ENCODE data around the gene SLC5A10. TPM values are rescaled to one million over a fixed set of nuclear protein-coding genes. Genes with fewer than 3 reads are reported as not detected.

Gene SLC5A10
- polyA plus RNA-seq, 3 donors: 0.10 to 0.17 (median 0.12) TPM

DNA sequence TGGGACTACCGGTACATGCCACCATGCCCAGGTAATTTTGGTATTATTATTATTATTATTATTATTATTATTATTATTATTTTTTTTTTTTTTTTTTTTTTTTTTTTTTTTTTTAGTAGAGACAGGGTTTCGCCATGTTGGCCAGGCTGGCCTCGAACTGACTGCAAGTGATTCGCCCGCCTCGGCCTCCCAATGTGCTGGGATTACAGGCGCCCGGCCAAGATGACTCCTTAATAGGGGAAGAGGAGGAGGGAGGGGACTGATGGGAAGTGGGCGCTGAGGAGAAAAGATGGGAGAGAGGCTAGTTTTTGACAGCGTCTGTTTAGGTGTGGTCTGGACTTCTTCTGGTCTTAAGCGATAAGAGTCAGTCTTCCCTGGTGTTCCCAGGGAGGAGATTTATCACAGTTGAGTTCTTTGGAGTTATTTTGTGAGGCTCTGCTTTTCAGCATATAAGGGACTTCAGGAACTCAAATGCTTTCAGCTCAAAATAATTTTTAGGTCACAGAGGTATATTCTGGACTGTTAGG lies 34.4 kb upstream of the SLC5A10 start:
- Histone ChIP-seq H3K27ac (ENCODE audit: low read depth in 1 of 2, low read length in 2 of 2) (no peak overlapping the region), H3K9me3 (replicated peaks in 1 of 2; ENCODE audit: control insufficient read depth in 1 of 2, insufficient read depth in 1 of 2, low read length in 2 of 2) (no peaks in the 10 kb centered on the region), H4K20me1 (ENCODE audit: insufficient read depth, low read length) (no peaks in the 10 kb centered on the region), H3K4me2 (replicated peaks; ENCODE audit: extremely low read depth, low read length, poor library complexity, severe bottlenecking) (no peak overlapping the region), H3K4me3 (replicated peaks in 1 of 3; ENCODE audit: low read depth in 2 of 3, low read length in 3 of 3) (no peak overlapping the region), H3K79me2 (ENCODE audit: insufficient read depth, low read length) (no peaks in the 10 kb centered on the region), H2AFZ (ENCODE audit: insufficient read depth, low read depth, low read length, poor library complexity, severe bottlenecking) (no peak overlapping the region), H3K36me3 (replicated peaks in 1 of 2; ENCODE audit: control insufficient read depth in 1 of 2, insufficient read depth in 2 of 2, low read length in 2 of 2) (peaks cover 31 to 66% of the 10 kb centered on the region in 2 donors), H3K27me3 (ENCODE audit: control insufficient read depth in 2 of 2, insufficient read depth in 2 of 2, low read length in 2 of 2) (no peaks in the 10 kb centered on the region), H3K4me1 (ENCODE audit: control insufficient read depth in 1 of 2, insufficient read depth in 2 of 2, low read length in 2 of 2) (peaks cover 7 to 8% of the 10 kb centered on the region in 2 donors), H3K9ac (ENCODE audit: insufficient read depth, low read length, poor library complexity, severe bottlenecking) (no peak overlapping the region)
- WGBS (ENCODE audit: insufficient coverage): 85% methylated on average over 8 of the region's 11 CpGs
- TF ChIP-seq, protein P1, sequence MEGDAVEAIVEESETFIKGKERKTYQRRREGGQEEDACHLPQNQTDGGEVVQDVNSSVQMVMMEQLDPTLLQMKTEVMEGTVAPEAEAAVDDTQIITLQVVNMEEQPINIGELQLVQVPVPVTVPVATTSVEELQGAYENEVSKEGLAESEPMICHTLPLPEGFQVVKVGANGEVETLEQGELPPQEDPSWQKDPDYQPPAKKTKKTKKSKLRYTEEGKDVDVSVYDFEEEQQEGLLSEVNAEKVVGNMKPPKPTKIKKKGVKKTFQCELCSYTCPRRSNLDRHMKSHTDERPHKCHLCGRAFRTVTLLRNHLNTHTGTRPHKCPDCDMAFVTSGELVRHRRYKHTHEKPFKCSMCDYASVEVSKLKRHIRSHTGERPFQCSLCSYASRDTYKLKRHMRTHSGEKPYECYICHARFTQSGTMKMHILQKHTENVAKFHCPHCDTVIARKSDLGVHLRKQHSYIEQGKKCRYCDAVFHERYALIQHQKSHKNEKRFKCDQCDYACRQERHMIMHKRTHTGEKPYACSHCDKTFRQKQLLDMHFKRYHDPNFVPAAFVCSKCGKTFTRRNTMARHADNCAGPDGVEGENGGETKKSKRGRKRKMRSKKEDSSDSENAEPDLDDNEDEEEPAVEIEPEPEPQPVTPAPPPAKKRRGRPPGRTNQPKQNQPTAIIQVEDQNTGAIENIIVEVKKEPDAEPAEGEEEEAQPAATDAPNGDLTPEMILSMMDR (IDR thresholded peaks at IDR 0.05): no peak
- no peak for DNase-seq
- Mint-ChIP-seq H3K27me3 (ENCODE audit: low read depth in 3 of 3) (no peaks in the 10 kb centered on the region), H3K9me3 (no peaks in the 10 kb centered on the region), H3K27ac (peak overlapping the region in 3 of 7 donors; percentile 18 to 70 (median 32)), H3K4me1 (peaks cover 21% of the 10 kb centered on the region), H3K36me3 (peaks cover 53 to 64% of the 10 kb centered on the region in 2 donors), H3K4me3 (no peak overlapping the region)
- intact Hi-C loops (cut with micrococcal nuclease): loop anchor here in 1 of 2 donors (10.0 kb wide), 1 partner anchor 57 kb away; no protein-coding TSS in a partner anchor

DNA sequence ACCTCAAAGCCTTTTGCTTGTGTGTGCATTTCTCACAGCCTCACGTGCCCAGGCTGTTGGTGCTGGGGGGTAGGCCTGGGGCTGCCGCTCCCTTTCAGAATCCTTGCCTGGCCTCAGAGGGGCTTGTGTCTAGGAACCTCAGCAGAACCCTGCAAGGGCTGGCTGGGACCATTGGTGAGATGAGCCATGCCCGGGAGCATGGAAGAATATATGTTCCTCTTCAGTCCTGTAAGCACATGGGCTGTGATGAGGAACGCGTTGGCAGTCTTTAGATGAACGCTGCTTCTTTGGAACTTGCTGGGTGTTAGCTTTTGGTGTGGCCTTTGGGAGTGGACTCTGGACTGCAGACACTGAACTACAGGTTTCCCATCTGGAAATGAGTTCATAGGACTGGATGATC lies 32.0 kb upstream of the SLC5A10 start:
- Histone ChIP-seq H3K9ac (ENCODE audit: insufficient read depth, low read length, poor library complexity, severe bottlenecking) (no peak overlapping the region), H3K27me3 (ENCODE audit: control insufficient read depth in 2 of 2, insufficient read depth in 2 of 2, low read length in 2 of 2) (no peaks in the 10 kb centered on the region), H3K4me3 (replicated peaks in 1 of 3; ENCODE audit: low read depth in 2 of 3, low read length in 3 of 3) (no peak overlapping the region), H3K36me3 (replicated peaks in 1 of 2; ENCODE audit: control insufficient read depth in 1 of 2, insufficient read depth in 2 of 2, low read length in 2 of 2) (peaks cover 29 to 53% of the 10 kb centered on the region in 2 donors), H2AFZ (ENCODE audit: insufficient read depth, low read depth, low read length, poor library complexity, severe bottlenecking) (no peak overlapping the region), H3K4me2 (replicated peaks; ENCODE audit: extremely low read depth, low read length, poor library complexity, severe bottlenecking) (no peak overlapping the region), H3K27ac (ENCODE audit: low read depth in 1 of 2, low read length in 2 of 2) (no peak overlapping the region), H3K79me2 (ENCODE audit: insufficient read depth, low read length) (no peaks in the 10 kb centered on the region), H3K9me3 (replicated peaks in 1 of 2; ENCODE audit: control insufficient read depth in 1 of 2, insufficient read depth in 1 of 2, low read length in 2 of 2) (no peaks in the 10 kb centered on the region), H3K4me1 (ENCODE audit: control insufficient read depth in 1 of 2, insufficient read depth in 2 of 2, low read length in 2 of 2) (peaks cover 7 to 8% of the 10 kb centered on the region in 2 donors), H4K20me1 (ENCODE audit: insufficient read depth, low read length) (no peaks in the 10 kb centered on the region)
- no peak for DNase-seq
- Mint-ChIP-seq H3K36me3 (peaks cover 45 to 51% of the 10 kb centered on the region in 2 donors), H3K4me3 (no peak overlapping the region), H3K9me3 (no peaks in the 10 kb centered on the region), H3K27me3 (ENCODE audit: low read depth in 3 of 3) (no peaks in the 10 kb centered on the region), H3K27ac (no peak overlapping the region), H3K4me1 (peaks cover 21% of the 10 kb centered on the region)
- WGBS (ENCODE audit: insufficient coverage): 87% methylated on average over 6 of the region's 6 CpGs
- intact Hi-C loops (cut with micrococcal nuclease): loop anchor here in 1 of 2 donors (10.0 kb wide), 1 partner anchor 55 kb away; no protein-coding TSS in a partner anchor
- TF ChIP-seq, protein P1 (IDR thresholded peaks at IDR 0.05): no peak
